Activated CD4-positive, alpha-beta T cell treated with anti-CD3 and anti-CD28 coated beads, Interleukin-2, amount 50 U/mL, for 48 hours (primary cell): ENCODE data around the gene KRTAP17-1.
"Not testable (repeated sequence)": the region's sequence is repeated elsewhere in the genome, so short reads cannot be mapped to it uniquely, and the experiment has no call there.

Experiments used
- DNase-seq, 2 experiments: peaks; one replicate each; pipeline ENCODE4 v3.0.0-alpha.2; 2020

The KRTAP17-1 gene, protein sequence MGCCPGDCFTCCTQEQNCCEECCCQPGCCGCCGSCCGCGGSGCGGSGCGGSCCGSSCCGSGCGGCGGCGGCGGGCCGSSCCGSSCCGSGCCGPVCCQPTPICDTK

DNA sequence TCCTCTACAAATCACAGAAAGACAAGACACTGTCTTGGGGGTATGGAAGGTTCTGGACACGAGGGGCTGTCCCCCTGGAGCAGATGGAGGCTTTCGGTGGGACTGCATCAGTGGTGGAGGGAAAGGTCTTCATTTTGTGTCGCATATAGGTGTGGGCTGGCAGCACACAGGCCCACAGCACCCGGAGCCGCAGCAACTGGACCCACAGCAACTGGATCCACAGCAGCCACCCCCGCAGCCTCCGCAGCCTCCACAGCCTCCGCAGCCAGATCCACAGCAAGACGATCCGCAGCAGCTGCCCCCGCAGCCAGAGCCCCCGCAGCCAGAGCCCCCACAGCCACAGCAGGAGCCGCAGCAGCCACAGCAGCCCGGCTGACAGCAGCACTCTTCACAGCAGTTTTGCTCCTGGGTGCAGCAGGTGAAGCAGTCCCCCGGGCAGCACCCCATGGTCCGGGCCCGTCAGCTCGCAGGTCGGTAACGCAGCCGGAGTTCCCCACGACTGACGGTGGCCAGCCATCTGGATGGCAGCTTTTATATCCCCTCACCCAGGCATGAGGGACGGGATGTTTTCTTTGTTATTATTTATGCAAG, at the start of gene KRTAP17-1:
Gene KRTAP17-1, minus strand, starts transcription at position 507 of the 591 bp plus-strand sequence. Its CDS starts 60 bp downstream, at position 447.
- DNase-seq: no peak

DNA sequence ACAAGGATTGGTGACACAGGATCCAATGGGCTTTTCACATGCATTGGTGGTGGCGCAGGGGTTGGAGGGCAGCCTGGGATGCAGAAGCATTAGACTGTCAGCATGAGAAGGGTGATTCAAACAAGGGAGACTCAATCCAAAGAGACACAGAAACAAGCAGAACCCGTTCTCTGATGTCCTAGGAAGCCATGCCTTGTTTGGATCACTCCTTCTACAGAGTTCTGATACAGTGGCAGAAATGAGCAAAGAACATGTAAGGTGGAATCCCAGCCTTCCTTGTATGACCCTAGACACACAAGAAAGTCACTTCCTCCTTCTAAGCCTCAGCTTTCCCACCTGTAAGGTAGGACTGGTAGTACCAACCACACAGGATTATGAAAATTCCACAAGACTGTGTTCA, 48.4 kb upstream of the KRTAP17-1 start:
- DNase-seq: no peak

DNA sequence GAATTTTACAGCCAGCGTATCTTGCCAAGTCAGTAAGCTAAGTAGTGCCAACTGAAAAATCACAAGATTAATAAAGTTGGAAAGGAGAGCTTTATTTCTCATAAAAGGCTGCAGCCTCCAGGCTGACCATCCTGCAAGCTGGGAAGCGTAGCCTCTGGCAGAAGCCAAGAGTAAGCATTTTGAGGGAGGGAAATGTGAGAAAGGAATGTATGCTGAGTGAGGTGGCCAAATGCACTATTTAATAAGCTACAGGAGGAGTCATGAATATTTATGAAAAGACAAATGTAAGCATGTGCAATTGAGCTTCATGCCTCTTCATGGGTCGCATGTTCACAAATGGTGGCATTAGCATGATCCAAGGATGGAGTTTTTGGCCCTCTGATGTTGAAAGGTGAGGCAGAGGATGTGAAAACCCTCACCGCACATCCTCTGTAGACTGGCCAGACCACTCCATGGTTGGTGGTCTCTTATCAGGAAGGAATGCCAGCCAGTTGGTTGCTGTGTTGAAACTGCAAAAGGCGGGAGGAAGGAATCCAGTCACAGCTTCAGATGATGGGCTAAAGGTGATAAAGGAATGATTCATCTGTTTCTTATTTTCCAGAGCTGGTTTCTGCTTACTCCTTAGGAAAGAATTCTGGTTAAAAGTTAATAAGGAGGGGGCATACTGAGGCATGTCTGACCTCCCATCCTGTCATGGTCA, 44.9 kb upstream of the KRTAP17-1 start:
- no peak for DNase-seq

DNA sequence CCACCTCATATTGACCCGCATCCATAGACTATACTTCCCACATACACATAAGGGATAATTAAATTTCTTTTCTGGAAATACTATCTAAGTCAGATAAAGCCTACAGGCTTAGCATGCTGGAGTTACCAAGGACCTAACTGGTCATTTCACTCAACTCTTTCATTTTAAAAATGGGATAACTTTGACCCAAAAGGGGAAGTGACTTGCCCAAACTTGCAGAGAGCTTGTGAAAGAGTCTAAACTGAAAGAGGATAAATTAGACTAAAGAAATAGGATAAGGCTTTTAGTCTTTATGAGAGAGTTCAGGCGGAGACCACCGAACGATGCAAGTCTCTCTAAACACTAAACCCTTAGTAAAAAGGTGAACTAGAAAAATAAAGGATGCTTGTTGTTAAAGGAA, 39.0 kb upstream of the KRTAP17-1 start:
- DNase-seq: no peak

DNA sequence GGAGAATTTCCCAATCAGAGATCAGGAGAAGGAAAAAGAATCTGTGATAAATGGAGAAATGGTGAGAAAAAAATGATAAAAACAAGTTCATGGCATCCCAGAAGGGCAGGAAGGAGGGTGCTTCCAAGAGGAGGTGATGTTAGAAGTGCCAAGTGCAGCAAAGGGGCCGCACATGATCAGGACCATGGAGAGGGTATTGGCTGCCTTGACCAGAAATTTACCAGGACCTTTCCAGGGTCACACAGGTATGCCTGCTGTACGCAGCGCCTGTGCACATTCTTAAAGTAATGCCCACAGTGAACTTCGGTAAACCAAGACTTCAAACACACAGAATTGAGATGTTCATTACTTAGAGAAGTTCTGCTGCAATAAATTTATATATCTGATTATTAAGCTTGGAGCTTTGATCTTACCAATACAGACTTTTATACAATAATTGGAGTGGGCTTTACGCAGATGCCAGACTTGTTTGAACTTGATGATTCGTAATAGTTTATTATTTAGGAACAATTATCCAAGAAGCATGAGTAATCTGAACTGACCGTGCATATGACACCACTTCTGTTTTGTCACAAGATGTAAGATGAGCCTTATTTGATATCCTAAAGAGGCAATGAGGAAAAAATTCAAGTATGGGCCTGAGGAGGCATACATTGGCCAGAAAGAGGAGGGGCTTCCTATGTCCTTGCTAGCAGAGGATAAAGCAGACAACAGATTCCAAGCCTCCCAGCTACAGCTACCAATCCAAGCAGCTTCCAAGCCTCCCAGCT, 37.3 kb upstream of the KRTAP17-1 start:
- no peak for DNase-seq

DNA sequence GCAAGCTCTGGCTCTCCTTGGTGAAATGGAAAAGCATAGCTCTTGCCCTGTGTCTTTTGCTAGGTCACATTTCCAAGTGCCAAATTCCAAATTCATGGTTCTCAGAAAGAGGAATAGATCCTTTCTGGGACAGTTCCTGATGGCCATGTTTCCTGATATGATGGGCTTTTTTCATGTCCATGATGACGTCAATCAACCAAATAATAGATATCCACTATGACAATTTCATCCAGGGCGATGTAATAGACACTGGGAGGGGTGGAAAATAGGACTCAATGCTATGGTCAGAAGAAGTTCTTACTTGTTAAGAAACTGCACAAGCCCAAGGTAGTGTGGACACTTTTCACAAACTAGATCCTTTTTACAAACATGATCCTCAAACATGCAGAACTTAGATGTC, 35.7 kb upstream of the KRTAP17-1 start:
- DNase-seq: no peak

DNA sequence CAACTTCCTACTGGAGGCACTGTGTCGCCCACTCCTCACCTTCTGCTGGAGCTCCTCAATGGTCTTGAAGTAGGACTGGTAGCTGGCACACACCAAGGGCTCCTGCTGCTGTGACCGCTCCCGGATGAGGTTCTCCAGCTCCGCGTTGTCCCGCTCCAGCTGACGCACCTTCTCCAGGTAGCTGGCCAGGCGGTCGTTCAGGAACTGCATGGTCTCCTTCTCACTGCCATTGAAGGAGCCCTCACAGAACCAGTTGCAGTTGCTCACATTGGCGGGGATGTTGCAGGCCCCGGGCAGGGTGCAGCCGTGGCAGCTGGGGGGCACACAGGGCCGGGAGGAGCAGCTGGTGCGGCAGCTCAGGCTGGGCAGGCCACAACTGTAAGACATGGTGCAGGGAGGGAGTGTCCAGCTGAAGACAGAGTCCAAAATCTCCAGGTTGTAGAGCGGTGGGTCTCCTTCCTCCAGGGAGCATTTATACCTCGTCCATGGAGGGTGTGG, 34.9 kb upstream of the KRTAP17-1 start, which contains the start of gene KRT33A:
Gene KRT33A, minus strand, starts transcription at position 448 of the 498 bp plus-strand sequence. Its CDS starts 61 bp downstream, at position 387.
- not testable (repeated sequence) for DNase-seq

DNA sequence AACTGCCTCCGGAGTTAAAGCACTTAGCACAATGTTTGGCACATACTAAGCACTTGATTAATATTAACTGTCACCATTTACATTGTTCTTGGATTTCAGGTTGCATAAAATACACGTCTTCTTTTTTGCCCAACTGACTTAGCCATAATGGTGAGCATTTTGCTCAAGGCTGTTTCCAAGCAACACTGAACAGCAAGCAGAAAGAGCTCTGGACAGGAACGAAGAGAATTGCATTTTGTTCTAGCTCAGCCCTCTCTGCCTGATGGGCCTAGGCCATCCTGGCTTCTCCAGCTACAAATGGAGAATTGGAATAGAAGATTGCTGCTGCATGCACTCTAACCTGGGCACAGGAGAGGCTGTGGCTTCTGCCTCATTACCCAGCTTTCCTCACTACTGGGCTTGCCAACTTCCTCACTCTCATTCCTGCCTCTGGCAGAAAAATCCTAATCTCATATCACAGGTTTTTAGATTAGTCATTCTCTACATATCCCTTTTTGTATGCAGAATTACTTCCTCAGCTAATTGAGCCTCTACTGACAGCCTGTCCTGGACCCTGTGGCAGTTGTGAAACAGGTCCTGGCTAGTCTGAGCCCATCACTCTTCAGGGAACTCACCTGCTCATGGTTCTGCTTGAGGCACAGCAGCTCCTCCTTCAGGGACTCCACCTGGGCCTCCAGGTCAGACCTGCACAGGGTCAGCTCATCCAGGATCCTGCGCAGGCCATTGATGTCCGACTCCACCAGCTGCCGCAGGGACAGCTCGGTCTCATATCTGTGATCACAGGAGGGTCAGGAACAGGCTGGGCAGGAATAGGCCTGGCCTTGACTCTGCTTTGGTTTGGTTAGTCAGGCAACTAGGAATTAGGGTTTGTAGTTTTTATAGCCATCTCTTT, 32.6 kb upstream of the KRTAP17-1 start:
- no peak for DNase-seq

DNA sequence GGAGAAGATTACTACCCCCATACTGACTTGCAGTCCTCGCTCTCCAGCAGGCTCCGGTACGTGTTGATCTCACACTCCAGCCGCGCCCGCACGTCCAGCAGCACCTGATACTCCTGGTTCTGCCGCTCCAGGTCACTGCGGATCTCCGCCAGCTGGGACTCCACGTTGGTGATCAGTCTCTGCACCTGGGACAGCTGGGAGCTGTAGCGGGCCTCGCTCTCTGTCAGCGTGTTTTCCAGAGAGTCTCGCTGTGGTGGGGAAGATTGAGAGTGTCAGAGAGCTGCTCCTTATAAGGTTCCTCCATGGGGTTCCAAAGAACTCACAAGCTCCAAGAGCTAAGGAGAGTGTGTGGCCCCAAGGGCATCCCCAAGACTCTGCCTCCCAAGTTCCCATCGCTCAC, 30.9 kb upstream of the KRTAP17-1 start:
- DNase-seq: not testable (repeated sequence)

DNA sequence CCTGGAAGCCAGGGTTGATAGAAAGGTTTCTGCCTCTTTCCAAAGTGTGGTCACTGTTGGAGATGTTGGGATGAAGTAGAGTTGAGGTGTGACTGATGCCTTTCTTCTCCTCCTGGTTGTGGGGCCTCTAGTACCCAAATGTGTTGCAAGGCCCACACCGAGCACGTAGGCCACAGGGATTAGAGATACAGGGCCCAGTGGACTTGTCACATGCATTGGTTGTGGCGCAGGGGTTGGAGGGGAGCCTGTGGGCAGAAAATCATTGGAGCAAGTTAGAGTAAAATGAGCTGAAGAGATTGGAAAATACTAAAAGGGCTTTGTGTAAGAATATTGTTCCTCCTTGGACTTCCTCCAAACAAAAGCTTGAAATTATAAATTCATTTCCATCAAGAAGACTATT, 30.5 kb upstream of the KRTAP17-1 start:
- DNase-seq: no peak

DNA sequence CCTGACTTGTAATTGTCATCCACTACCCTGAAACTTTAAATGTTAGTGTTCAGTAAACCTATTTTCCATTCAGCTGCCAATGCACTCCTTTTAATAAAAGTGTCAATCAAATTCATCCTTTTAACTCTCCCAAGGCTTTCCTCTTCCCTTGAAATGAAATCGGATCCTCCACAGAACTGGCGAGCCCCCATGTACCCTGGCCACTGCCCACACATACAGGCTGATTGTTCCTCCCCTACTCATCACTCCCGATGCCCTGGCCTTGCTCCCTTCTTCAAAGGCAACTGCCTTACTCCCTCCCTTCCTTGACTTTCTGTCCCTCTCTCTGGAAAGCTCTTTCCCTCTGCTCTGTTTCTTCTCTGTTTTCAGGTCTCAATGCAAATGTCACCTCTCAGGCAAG, 27.5 kb upstream of the KRTAP17-1 start:
- DNase-seq: no peak

DNA sequence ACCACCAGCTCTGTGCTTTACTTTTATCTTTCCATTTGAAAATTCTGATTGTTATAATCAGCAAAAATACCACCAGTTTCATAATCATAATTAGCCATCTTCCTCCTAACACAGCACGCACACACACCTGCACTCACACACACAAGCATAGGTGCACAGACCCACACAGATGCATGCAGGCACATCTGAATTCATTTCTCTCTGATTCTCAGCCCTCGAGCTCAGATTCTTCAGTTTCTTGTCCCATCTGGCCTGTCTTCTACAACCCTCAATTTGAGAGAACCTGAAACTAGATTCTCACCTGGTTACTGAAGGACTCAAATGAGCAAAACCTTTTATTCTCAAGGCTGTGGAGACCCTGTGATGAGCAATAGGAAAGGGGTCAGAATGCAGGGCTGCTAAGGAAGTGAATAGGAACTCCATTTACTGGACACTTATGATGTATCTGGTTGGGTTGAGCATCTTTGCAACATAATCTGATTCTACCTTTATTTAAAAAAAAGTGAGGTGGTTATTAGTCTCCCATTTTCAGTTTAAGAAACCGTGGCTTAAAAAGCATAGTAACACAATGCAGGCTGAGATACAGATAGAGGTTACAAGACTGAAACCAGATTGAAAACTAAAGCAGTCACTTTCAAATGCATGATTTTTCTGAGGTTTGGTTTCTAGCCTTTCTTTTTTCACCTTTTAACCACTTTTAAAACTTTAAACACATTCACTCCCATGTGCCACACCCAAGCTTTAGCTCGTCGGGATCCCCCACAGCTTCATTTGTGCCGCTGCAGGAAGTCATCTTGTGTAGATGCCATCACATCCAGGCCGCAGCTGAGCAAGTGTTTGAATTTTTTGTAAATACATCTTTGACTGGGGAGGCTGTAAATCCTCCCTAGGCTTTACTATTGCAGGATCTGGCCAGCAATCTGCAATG, 25.7 kb upstream of the KRTAP17-1 start:
- peak; percentile 45 to 57 for DNase-seq

DNA sequence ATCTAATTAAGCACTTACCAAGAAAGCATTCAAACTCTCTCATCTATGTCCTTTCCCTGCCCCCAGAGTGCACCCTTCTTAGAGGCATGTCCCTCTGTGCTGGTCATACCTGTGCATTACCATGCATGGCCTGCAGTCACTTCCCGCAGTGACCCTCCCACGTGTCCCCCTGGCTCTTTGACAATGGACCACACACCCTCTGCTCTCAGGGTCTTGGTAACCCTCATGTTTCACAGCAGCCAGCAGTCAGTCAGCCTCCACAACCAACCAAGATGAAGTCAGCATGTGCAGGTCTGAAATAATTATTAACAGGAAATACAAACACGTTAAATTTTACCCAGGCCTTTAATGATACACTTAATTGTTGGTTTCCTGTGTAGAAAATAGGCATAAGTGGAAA, 25.0 kb upstream of the KRTAP17-1 start:
- no peak for DNase-seq

DNA sequence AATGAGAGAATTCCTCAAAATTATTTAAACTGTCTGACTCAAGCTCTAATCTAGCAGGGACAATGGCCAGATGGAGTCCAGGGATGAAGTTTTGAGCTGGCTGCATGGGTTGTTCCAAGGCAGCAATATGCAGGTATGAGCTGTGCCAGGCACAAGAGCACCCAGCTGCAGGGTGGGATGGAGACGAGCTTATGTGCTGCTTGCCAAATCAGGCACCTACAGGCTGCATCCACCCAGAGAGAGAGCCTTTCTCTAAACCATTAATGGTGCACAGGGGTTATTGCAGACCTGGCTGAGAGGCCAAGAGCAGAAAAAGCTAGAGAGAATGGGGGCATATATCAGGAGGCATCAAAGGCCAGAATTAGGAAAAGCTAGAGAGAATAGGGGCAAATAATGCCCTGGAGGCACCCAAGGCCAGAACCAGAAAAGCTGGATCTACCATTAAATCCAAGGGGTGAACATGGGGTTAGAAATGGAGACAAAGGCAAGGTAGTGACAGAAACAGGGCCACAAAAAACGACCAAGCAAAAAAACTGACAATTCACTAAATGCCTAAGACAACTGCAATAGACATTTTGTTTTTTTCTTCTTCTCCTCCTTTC, 24.2 kb upstream of the KRTAP17-1 start:
- no peak for DNase-seq

DNA sequence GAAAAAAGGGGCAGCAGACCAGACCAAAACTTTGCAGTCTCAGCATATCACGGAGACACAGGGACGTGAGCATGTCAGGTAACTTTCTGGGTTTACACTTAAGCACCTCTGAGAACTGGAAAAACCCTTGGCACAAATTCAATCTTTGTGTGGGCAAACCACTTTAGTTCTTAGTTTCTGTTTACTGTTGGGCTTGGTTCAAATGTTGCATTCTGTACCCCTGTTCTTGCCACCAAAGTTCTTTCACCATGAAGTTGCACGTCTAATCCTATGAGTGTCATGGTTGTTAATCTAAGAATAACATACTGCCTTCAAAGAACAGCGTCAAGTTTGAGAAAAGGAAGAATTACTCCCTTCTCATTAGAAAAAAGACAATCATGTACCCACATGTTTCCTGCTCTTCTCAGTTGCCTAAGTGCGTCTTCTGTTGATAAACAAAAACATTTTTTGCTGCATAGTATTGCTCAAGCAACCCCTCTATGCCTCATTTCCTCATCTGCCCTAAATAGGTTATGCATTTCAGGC, 23.5 kb upstream of the KRTAP17-1 start:
- no peak for DNase-seq

DNA sequence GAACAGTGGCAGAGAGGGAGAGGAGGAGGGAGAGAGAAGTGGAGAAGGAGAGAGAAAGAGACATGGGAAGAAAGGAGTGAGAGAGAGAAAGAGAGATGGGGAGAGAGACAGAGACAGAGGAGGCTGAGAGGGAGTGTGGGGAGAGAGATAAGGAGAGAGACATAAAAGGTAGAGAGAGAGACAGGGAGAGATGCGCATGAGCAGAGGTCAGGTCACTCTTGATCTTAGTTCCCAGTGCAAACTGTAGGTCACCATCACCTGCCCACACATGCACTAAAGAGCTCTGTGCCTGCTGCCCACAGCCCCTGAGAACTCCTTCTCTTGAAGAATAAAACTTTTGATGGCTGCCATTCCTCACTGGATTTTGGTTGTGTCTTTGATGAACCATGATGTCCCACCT, 20.2 kb upstream of the KRTAP17-1 start:
- no peak for DNase-seq

DNA sequence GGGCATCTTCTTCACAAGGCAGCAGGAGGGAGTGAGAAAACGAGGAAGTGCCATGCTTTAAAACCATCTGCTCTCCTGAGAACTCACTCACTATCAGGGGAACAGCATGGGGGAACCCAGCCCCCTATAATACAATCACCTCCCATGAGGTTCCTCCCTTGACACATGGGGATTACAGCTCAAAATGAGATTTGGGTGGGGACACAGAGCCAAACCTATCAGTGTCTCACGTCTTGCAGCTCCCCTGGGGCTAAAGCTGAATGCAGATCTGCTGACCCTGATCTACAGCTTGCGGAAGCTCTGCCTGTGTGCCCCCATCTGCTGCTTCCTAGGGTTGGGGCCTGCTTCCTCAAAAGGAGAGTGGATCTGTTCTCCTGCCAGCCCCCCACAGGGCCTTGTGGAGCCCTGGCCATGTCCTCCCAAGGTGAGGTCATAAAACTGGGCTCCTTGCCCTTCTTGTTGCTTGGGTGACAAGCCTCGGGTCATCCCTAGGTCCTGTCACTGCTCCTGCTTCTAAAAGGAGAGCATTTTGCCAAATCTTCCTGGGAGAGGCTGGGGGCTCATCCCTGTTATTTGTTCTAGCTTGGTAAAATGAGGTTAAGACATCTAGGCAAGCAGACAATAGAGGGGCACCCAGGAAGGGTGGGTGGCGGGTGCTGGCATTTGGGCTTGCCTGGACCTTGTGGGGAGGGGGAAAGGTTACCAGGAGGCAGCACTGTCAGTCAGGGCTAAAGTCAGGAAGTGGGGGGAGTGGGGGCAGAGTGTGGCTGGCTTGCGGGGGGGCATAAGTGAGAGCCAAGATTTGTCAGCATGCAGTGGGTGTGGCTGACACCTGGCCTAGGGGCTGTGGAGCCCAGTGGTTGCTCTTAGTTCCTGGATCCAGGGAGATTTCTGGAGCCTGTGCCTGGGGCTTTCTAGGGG, 19.1 kb upstream of the KRTAP17-1 start:
- no peak for DNase-seq

DNA sequence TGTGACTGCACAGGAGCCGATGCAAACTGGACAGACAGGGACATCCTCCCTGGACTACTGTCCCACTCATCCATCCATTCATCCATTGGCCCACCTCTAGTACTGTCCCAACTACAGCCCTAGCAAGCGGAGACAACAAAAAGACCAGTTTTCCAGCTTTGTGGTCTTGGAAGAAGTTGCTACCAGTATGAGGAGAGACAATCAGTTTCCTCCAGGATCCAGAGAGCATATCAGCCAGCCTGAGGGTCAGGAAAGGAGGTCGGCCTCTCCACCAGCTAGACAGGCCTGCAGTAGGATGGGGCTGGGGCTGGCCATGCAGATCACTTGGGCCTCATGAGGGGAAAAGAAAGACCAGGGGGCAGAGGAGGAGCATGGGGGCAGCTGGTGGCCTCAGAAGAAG, 18.3 kb upstream of the KRTAP17-1 start:
- no peak for DNase-seq

DNA sequence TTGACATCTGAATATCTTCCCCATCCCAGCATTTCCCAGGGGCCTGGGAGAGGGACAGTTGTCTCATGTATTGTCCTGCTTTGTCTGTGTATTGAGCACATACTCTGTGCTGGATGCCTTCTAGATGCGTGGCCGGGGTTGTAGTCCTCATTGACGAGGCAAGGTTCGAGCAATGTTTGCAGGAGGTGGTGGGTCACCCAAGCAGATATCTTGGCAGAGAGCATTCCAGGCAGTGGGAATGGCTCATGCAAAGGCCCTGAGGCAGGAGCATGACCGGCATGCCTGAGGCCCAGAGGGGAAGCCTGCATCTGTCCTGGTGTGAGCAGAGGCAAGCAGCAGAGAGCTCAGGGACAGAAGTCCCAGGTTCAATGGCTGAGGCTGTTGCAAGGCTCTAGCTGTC, 17.6 kb upstream of the KRTAP17-1 start:
- no peak for DNase-seq
